Retinal pigment epithelial cell (primary cell): ENCODE data around the gene PGLYRP3.
"Not testable (repeated sequence)": the region's sequence is repeated elsewhere in the genome, so short reads cannot be mapped to it uniquely, and the experiment has no call there.

Source experiments
- DNase-seq: peaks from one replicate; pipeline ENCODE4 v3.0.0-alpha.2; 2010; ENCODE audit warnings: low read depth
- H3K4me3 ChIP-seq: 2 replicates; pipeline ENCODE4 v1.5.1; 2011; ENCODE audit warnings: mild to moderate bottlenecking, low read length, control low read depth, moderate library complexity
- TF ChIP-seq, protein P1 (sequence below): conservative IDR thresholded peaks from 2 replicates; pipeline ENCODE4 v1.5.1; 2011; ENCODE audit warnings: low read depth, low read length, control low read depth, inconsistent platforms

PGLYRP3 gene

DNA sequence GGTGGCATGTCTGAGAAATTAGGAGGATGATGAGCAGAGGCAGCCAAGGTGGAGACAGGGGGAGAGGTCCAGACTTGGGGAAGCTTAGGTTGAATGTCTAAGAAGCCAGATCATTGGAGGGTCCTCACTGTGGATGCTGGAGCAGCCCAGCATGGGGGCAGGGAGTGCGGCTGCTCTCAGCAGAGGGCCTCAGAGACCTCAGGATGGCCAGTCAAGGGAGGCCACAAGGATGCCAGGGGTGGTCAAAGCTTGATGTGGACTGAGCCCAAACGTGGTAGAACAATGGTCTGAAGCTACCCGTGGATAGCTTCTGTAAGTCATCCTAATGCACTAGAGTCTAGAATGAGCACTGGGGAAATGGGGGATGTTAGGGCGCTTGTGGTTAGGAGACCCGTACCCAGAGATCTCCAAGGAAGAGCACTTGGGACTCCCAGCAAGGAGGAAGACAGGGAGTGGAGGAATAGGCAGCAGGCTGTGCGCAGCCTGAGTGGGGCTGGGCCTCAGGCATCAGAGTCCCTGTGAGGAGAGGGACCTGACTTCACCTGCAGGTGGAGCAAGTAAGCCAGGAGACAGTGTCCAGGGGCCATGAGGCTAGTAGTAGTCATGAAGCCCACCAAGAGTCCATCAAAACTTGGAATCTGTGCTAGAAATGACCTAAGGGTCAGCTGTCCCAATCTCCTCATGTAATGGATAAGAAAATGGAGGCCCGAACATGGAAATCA, 40.6 kb upstream of the PGLYRP3 start:
- TF ChIP-seq, protein P1, sequence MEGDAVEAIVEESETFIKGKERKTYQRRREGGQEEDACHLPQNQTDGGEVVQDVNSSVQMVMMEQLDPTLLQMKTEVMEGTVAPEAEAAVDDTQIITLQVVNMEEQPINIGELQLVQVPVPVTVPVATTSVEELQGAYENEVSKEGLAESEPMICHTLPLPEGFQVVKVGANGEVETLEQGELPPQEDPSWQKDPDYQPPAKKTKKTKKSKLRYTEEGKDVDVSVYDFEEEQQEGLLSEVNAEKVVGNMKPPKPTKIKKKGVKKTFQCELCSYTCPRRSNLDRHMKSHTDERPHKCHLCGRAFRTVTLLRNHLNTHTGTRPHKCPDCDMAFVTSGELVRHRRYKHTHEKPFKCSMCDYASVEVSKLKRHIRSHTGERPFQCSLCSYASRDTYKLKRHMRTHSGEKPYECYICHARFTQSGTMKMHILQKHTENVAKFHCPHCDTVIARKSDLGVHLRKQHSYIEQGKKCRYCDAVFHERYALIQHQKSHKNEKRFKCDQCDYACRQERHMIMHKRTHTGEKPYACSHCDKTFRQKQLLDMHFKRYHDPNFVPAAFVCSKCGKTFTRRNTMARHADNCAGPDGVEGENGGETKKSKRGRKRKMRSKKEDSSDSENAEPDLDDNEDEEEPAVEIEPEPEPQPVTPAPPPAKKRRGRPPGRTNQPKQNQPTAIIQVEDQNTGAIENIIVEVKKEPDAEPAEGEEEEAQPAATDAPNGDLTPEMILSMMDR: peak; percentile 68
- no peak for DNase-seq
- no peak overlapping the region for H3K4me3 ChIP-seq

DNA sequence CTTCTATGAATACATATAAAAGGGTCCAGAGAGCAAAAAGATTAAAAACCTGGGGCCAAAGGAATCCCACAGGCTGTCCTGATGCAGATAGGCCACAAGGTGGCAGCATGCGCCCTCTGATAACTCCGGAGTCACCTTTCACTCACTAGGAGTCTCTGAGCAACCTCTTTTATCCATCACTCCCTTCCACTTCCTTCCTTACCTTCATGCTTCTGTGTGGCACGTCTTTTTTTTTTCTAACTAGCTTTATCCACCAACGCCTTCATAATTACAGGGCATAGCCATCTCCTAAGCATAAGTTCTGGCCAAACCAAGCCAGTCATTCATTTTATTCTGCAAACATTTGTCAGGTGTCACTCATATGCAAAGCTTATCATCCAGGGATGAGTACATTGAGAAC, 39.8 kb upstream of the PGLYRP3 start:
- peak; percentile 12 for DNase-seq
- TF ChIP-seq, protein P1: peak; percentile 92
- no peak overlapping the region for H3K4me3 ChIP-seq

DNA sequence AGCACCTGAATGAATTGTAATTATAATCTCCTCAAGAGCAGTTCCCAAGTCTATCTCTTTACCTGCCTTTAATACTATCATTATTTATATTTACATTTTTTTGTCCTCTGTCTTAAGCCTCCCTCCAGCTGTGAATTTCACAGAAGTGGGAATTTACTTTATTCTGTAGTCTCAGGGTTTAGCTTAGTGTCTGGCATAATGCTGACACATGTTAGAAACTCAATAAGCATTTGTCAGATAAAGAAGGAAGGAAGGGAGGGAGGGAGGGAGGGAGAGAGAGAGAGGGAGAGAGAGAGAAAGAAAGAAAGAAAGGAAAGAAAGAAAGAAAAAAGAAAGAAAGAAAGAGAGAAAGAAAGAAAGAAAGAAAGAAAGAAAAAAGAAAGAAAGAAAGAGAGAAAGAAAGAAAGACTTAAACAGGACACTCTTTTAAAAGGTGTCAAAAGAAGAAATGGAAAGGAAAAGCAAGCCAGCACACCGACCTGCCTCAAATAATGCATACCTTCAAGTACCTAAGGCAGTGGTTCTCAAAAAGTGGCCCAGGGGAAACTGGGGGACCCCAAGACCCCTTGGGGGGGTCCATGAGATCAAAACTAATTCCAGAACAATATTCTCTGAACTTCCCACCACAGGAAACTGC, 37.7 kb upstream of the PGLYRP3 start:
- no peak overlapping the region for H3K4me3 ChIP-seq
- TF ChIP-seq, protein P1: no peak
- no peak for DNase-seq

DNA sequence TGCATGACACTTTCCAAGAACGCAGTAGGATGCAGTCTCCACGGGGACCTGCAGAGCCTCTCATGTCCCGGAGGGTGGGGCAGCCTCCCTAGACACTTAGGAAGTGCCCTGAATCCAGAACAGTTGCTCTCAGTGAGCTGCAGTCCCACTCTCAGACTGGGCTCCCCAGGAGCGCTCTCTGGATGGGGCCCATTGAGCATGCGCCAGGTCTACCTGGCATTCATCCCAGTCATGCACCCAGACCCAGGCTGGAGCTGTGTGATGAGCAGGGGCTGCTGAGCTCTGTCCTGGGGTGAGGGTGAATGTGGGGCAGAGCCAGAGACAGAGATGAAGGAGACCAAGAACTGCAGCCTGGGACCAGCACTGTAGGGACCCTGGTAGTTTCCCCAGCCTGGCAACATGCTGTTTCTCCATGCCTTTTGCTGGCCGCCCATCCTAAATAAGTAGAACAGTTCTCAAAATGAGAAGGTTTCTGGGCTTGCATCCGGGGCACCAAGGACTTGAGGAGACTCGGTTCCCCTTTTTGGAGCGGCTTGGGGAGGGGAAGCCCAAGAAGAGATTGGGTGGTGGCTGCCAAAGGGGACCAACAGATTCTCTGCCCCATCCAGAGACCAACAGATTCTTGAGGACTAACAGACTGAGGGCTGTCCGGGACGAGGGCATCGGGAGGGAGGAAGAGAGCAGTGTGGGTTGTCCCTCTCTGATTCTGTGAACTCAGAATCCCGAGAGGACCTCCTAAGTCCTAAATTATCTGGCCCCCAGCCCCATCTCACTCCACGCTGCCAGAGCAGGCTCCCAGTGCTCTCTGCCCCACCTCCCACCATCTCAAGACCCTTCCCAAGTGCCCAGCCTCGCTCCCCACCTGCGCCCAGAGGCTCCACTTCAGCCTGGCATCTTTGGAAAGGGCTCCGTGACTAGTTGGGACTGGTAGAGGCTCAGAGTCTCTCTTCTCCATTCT, 36.9 kb upstream of the PGLYRP3 start:
- DNase-seq: no peak
- H3K4me3 ChIP-seq: no peak overlapping the region

DNA sequence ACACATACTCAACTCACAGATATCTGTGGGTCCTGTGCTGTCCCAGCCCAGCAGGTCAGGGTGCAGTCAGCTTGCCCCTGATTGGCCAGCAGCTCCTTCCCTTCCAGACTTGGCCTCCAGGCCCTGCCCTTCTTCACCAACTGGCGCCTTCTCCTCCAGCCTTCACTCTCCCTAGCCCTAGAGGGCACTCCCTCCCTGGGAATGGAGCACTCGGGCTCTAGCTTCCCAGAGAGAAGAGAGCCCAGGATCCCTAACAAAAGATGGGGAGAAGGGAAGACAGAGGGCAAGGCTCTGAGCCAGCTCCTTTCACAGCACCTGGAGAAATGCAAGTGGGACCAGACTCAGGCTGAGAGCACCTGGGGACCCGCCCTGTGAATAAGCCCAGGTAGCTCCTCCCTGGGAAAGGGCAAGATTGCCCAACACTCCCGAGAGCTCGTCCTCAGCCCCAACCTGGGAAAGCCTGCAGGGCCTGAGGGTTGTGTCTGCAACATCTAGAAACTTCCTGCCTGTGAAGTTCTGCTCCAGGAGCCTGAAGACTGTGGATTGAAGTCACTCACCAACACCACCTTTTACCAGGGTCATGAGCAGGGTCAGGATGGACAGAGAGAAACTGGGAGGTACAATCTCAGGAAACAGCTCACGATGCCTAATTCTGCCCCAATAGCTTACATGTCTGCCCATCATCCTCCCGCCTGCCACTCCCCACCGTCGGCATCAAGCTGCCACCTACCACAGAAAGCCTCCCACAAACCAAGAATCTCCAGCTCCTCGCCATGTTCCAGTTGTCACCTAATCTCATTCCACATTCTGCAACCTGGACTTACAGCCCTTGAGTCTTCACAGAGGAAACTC, 36.0 kb upstream of the PGLYRP3 start, which contains the start of gene PGLYRP4:
TSS of gene PGLYRP4 (minus strand) at position 331 of the 852 bp plus-strand sequence. CDS start 909 bp downstream, outside the sequence.
- TF ChIP-seq, protein P1: no peak
- no peak within 1 kb of the TSS for H3K4me3 ChIP-seq
- DNase-seq: no peak

More for the DNA sequence above, 36.9 kb upstream of the PGLYRP3 start:
- TF ChIP-seq, protein P1: no peak

DNA sequence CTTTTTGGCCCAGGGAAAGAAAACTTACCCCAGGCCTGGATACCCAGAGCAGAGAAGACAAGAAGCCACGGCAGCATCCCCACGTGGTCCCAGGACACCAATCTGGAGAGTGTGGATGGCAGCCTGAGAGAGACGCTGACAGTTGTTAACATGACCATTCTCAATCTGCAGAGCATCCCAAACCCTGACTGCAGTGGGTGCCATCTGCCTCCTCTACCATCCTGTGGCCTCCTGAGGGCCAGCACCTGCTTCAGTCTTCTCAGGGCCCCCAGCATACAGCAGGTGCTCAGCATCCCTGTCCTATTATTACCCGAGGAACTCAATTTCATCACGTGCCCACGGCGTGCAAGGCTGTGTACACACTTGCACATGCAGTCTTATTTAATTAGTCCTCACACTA, 35.1 kb upstream of the PGLYRP3 start:
- DNase-seq: no peak
- TF ChIP-seq, protein P1: no peak
- no peak overlapping the region for H3K4me3 ChIP-seq

DNA sequence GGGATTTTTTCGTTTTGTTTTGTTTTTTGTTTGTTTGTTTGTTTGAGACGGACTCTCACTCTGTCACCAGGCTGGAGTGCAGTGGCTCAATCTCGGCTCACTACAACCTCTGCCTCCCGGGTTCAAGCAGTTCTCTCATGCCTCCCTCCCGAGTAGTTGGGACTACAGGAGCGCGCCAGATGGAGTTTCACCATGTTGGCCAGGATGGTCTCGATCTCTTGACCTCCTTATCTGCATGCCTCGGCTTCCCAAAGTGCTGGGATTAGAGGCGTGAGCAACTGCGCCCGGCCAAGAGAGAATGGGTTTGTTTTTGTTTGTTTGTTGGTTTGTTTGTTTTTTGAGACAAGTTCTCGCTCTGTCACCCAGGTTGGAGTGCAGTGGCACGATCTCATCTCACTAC, 34.3 kb upstream of the PGLYRP3 start:
- not testable (repeated sequence) for H3K4me3 ChIP-seq

More for the DNA sequence above, 34.3 kb upstream of the PGLYRP3 start:
- DNase-seq: not testable (repeated sequence)
